ENCODE data around the gene ARHGEF4.

Gene ARHGEF4, protein sequence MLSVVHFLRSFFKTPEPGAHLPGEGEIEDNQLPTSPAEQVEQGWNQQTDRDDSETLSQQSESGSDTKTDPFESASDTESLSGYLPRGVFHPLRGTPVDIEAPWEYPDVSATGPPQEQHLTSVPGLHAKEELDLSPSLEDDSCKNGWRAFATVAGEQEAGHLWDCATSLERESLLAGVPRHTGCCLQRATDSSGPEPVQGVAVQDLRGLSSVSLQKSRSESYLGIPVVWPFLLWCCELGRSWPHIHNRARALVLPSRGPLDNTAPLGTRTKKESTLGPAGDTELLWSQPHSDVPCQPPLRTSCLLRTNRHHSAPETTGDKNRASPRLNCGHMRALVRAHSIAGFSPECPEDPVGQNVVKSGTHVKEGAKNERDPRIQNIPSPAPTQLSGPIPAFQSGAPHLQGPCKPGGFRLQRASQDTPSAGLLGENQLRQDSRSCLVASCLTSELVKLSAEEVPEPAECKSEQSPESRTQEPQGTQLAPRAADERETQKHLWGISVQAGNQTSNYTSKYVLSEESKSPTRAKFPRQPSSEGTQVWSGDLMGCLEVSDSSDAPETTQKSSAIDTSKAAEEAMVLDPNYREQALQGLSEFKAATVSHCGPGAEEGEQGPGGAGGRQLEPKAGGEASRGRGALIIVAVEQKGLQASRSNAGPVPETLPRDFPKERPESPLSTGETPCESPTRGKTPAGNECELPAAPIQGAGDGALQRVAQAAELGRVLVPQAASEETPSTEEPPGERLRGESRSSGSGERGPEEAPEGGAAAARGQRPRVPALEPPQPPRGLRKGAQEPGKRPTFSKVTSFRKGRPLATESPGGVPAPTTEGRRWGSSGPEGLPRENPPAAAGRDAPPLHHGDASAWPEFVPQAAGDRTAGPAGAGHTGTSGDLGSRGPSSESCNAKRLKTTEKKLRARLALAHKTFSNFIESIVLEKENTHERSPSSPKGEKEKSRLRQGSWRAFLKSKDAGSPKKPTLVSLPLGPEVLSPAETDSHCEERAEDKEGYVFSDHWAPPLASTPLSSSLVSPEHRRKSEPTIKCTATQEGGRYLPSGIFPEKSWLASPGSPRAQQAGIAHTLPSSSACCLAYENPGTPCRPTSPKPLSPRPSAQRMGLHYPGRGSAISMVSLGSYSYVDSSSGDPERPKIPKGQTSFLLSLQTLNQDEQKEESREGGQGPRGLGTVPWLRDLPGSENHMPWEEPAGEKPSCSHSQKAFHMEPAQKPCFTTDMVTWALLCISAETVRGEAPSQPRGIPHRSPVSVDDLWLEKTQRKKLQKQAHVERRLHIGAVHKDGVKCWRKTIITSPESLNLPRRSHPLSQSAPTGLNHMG (N-terminal part only)

DNA sequence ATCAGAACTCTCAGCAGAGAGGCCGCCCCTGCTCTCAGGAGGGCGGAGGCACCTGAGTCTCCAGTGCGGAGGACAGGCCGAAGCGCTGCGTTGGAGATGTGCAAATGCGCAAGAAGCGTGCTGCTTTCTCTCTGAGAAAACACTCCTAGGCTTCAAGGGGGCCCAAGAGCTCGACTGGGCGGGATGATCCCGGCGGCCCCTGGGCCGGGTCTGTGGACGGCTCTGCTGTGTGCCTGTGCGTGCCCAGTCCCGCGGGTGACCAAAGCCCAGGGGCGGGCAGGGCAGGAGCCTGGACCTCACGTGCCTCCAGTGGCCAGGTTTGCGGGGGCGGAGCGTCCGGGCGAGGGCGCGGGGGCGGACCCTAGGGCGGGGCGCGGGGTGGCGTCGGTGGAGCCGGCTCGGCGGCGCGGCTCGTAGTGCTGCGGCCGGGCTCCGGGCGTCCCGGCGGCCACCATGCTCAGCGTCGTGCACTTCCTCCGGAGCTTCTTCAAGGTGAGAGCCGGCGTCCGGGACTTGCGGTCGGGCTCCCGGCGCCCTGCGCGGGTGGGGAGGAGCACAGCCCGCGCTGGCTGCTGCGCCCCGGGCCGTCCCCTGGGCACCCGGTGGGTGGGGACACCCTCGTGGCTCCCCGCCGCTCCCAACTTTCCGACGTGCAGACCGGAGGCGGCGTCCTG is at the start of gene ARHGEF4:
TSS of gene ARHGEF4 (plus strand) at position 414 of the 674 bp plus-strand sequence. CDS start at position 454, 40 bp downstream.
- H3K27ac Mint-ChIP-seq: no peak within 1 kb of the TSS
- DNase-seq: peak in 1 of 2 donors; percentile 19
- no peaks in the 10 kb centered on the region for H3K4me1 Mint-ChIP-seq
- ATAC-seq: peak; percentile 46
- peaks cover 88% of the 10 kb centered on the region for H3K27me3 Mint-ChIP-seq
- peak within 1 kb of the TSS; percentile 62 to 76 for H3K4me3 Mint-ChIP-seq
- no peaks in the 10 kb centered on the region for H3K9me3 Mint-ChIP-seq

DNA sequence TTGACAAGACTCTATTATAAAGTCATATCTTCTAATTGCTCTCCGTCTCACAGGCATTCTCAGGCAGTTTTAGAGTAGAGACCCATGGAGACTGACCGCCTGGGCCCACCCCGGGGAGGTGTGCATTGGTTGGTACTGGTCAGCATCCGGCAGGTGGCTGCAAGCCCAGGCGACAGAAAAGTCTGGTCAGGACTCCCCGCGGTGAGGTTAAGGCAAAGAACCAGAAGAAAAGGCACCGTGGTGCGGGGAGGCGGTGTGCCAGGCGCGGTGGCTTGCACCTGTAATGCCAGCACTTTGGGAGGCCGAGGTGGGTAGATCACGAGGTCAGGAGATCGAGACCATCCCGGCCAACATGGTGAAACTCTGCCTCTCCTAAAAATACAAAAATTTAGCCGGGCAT is 48.9 kb upstream of the ARHGEF4 start:
- H3K4me1 Mint-ChIP-seq: no peaks in the 10 kb centered on the region
- H3K4me3 Mint-ChIP-seq: no peak overlapping the region
- ATAC-seq (no peak), DNase-seq (no peak)
- H3K9me3 Mint-ChIP-seq: no peaks in the 10 kb centered on the region
- H3K27ac Mint-ChIP-seq: no peak overlapping the region
- peaks cover 14% of the 10 kb centered on the region for H3K27me3 Mint-ChIP-seq

DNA sequence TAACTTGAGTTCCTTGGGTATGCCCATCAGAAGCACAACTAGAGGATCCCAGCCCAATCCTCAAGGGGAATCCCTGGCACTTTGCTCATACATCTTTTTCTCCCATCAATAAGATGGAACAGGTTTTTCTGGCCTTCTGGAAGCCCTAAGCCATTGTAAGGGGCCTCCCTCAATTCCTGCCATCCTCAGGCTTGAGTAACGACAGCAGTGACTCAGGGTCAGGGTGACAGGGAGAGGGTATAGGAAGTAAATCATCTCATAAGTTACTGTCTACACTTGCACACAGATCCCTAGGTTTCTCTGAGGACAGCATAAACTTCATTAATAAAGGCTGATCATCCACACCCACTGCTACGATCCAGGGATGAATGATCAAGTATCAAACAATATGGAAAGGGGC is 46.4 kb upstream of the ARHGEF4 start:
- Mint-ChIP-seq H3K4me3 (no peak overlapping the region), H3K4me1 (no peaks in the 10 kb centered on the region), H3K27ac (no peak overlapping the region), H3K9me3 (no peaks in the 10 kb centered on the region), H3K27me3 (peaks cover 20% of the 10 kb centered on the region)
- ATAC-seq (no peak), DNase-seq (no peak)

DNA sequence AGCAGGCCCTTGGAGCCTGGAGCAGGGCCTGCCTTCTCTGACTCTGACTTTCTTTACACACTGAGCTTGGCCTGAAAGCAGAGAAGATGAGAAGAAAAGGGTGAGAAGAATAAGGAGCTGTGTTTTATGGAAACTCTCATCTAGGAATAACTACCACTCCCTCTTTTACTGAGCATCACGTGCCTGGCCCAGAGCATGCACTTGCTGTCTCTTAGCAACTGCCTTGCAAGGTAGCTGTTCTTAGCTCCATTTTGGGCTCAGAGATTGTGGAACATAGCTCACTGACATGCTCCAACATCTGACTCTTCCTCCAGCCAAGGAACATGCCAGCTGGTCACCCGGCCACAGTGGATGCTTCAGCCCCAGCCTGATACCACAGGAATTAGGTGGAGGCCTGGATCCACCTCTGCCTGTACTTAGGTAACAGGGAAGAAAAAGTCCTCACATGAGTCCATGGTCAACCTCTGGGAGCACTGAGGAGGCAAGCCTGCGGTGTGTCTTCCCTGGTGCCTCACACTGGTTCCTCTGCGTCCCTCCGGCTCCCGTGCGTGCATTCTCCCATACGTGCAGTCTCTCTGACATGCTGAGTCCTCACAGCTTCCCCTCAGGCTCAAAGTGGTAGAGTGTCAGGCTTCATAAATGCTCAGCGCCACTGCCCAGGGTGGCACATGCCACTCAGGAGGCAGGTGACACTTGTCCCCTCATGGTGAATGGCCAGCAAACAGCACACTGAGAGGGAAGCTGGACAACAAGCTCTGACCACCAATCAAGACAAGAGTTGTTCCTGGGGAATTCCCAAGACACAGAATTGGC is 45.7 kb upstream of the ARHGEF4 start:
- no peak overlapping the region for H3K4me3 Mint-ChIP-seq
- H3K27me3 Mint-ChIP-seq: peaks cover 20% of the 10 kb centered on the region
- ATAC-seq (no peak), DNase-seq (no peak)
- no peaks in the 10 kb centered on the region for H3K4me1 Mint-ChIP-seq
- no peak overlapping the region for H3K27ac Mint-ChIP-seq
- H3K9me3 Mint-ChIP-seq: no peaks in the 10 kb centered on the region

DNA sequence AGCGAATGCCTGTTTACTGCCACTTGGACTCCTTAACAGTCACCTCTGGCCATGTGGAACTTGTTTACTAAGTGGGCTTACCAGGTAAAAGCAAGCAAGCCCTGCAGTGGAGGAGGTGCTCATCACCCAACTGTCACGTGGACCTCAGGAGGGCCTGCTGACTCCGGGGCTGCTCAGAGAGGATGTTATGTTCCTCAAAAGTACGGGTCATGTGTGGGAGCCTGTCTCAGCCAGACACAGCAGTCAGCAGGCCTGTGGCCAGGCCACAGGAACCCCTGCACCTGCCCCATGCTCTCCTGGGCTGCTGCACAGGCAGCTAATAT is 45.1 kb upstream of the ARHGEF4 start:
- Mint-ChIP-seq H3K9me3 (no peaks in the 10 kb centered on the region), H3K27me3 (peaks cover 20% of the 10 kb centered on the region), H3K27ac (no peak overlapping the region), H3K4me1 (no peaks in the 10 kb centered on the region), H3K4me3 (no peak overlapping the region)
- no peak for ATAC-seq
- DNase-seq: no peak

DNA sequence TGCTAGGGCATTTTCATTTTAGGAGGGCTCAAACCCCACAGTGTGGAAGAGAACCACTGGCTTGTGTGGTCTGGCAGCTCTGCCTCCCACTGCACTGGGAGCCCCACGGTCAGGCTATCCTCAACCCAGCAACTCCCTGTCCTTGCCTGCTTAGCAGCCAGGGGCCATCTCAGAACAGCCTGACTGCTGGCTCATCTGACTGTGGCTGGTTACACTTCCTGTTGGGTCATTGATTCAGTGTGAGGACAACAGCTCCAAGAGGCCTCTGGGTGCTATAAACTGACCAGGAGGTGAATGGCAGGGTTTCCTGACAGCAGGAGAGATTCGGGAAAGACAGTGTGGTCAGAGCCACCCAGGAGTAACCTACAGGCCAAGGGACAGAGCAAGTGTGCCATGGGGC is 41.3 kb upstream of the ARHGEF4 start:
- Mint-ChIP-seq H3K4me1 (peaks cover 11% of the 10 kb centered on the region), H3K4me3 (no peak overlapping the region), H3K9me3 (no peaks in the 10 kb centered on the region), H3K27ac (no peak overlapping the region), H3K27me3 (peaks cover 11% of the 10 kb centered on the region)
- ATAC-seq: no peak
- DNase-seq: no peak

DNA sequence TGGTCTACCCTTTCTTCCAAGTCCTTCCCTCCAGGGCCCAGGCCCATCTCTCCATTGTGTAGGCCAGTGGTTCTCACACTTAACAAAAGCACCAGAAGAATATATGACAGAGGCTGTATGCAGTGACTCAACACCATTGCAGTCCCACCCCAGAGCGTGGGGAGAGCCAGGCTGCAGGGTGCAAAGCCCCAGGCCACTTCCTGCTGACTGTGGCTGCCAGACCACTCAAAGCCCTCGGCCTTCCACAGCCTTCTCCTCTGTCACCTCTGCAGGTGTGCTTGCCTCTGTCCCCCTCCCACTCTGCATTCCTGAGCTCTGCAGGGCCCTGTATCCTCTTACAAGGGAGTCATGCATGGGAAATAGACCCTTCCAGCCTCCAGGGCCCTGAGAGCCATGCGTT is 40.4 kb upstream of the ARHGEF4 start:
- peaks cover 11% of the 10 kb centered on the region for H3K27me3 Mint-ChIP-seq
- peak overlapping the region in 1 of 2 donors; percentile 42 for H3K27ac Mint-ChIP-seq
- DNase-seq (peak in 1 of 2 donors; percentile 23), ATAC-seq (no peak)
- peaks cover 11% of the 10 kb centered on the region for H3K4me1 Mint-ChIP-seq
- no peaks in the 10 kb centered on the region for H3K9me3 Mint-ChIP-seq
- no peak overlapping the region for H3K4me3 Mint-ChIP-seq

DNA sequence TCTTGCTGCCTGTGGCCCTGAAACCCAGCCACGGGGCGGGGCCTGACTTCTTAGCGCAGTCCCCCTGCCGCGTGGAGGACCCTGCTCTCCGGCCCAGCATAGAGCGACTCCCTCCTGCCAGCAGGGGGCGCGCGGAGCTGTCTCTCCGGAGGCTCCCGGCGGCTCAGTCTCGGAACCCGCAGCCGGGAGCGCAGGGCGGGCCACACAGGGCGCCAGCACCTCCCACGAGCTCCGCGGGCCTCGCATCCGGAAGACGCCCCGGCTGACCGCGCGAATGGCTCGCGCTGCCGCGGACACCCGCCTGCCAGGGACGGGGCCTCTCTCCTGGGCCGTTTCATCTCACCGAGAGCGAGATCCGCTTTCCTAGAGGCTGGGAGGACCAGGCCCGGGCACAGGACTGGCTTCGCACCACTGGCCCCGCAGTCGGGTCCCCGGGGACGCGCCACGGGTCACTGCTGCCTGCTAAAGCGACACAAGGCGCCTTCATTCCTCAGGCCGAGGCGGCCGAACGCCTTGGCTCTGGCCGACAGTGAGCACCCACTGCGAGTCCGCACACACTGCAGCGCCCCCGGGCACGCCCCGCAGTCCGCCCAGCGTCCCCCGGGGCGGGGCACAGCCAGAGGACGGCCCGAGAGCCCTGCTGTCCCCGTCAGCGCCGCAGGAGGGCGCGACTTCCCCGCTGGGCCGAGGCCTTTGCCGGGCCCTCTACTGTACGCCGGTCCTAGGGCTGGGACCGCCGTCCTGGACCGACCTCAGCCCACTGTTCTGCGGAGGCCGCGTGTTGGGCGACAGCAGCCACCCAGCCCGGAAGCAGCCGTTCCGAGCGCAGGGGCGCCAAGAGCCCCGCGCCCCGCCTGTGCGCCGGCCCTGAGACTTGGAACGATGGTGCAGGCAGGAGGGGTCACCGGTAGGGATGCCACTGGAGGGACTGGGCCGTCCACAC is 39.0 kb upstream of the ARHGEF4 start:
- peak; percentile 94 for ATAC-seq
- Mint-ChIP-seq H3K9me3 (no peaks in the 10 kb centered on the region), H3K27me3 (peaks cover 11% of the 10 kb centered on the region), H3K4me1 (peaks cover 11% of the 10 kb centered on the region), H3K27ac (peak overlapping the region in 1 of 2 donors; percentile 52), H3K4me3 (peak overlapping the region; percentile 72 to 74)
- peak; percentile 91 to 93 for DNase-seq

DNA sequence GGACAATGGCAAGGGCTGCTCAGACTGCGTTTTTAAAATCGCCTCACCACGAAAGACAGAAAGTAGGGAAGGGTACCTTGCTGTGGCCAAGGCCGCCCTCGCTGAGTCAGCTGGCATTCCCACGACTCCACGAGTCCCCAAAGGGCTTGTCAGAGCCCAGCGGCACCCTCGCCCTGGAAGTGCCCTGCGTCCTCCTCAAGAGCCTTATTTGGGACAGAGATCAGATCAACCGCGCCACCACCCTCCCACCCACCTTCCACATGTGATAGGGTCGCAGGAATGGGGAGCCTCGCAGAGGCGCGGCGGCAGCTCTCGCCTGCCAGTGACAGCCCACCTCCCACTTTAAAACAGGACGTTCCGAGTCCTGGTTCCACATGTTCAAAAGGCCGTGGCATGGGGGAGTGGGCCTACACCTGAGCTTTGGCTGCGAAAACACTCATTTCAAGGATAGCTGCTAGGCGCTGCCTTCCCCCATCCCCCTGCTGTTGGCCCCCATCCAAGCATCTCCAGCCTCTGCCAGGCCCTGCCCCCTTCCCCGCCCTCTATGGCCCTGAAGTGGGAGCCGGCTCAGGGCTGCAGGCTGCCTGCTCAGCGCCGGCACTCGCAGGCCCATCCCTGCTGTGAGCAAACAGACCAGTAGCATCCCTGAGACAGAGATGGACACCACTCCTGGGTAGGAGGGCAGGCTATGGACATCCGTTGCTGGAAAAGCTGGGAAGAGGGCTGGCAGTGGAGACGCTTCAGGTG is 38.1 kb upstream of the ARHGEF4 start:
- Mint-ChIP-seq H3K27me3 (peaks cover 3% of the 10 kb centered on the region), H3K27ac (peak overlapping the region in 1 of 2 donors; percentile 52)

DNA sequence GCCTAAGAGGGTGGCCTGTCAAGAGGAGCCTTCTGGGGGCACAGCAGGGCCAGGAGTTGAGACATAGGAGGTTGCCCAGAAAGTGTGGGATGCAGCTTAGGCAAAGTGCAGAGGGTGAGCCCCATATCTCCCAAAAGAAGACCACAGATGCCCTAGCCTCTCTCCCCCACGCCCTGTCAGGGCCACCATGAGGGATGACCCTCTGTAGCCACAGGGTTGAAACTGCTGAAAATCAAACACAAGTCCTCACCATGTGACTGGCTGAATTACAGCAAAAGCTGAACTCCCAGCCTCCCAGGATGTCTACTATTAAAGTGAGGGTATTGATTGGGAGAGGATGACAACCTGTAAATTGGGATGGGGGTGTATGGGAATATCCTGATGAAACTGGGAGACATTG is 37.4 kb upstream of the ARHGEF4 start:
- Mint-ChIP-seq H3K27ac (no peak overlapping the region), H3K4me1 (peaks cover 11% of the 10 kb centered on the region), H3K27me3 (no peaks in the 10 kb centered on the region), H3K9me3 (no peaks in the 10 kb centered on the region), H3K4me3 (no peak overlapping the region)
- ATAC-seq (no peak), DNase-seq (no peak)

More for the DNA sequence above, 38.1 kb upstream of the ARHGEF4 start:
- peaks cover 11% of the 10 kb centered on the region for H3K4me1 Mint-ChIP-seq
- no peaks in the 10 kb centered on the region for H3K9me3 Mint-ChIP-seq
- DNase-seq: no peak
- H3K4me3 Mint-ChIP-seq: peak overlapping the region; percentile 72 to 74
- ATAC-seq: no peak

DNA sequence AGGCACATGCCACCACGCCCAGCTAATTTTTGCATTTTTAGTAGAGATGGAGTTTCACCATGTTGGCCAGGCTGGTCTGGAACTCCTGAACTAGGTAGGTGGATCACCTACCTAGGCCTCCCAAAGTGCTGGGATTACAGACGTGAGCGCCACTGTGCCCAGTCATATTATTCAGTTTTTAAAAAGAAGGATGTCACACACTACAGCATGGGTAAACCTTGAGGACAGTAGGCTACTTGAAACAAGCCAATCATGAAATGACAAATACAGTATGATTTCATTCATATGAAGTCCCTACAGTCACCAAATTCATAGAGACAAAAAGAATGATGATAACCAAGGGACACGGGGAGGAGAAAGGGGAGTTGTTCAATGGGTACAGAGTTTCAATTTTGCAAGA is 31.1 kb upstream of the ARHGEF4 start:
- no peak for DNase-seq
- peaks cover 29% of the 10 kb centered on the region for H3K4me1 Mint-ChIP-seq
- H3K4me3 Mint-ChIP-seq: no peak overlapping the region
- no peaks in the 10 kb centered on the region for H3K9me3 Mint-ChIP-seq
- peak; percentile 51 for ATAC-seq
- H3K27ac Mint-ChIP-seq: peak overlapping the region in 1 of 2 donors; percentile 6
- peaks cover 33% of the 10 kb centered on the region for H3K27me3 Mint-ChIP-seq

DNA sequence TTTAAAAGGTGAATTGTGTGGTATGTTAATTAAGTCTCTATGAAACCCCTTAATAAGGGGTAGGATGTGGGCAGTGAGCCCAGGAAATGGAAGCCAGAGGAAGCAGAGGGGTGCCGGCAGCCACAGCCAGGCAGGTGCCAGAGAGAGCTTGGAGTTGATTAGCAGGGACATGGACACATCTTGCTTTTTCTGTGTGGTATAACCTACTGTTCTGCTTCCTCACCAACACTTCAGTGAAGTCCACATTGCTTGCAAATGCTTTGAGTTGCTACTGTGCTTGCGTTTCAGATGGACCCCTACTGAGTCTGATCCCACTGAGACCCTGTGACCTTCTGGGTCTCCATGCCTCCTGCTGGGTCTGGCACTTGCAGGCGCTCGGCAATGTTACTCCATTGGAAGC is 30.3 kb upstream of the ARHGEF4 start:
- Mint-ChIP-seq H3K4me1 (peaks cover 29% of the 10 kb centered on the region), H3K4me3 (peak overlapping the region; percentile 9 to 41), H3K9me3 (no peaks in the 10 kb centered on the region), H3K27me3 (peaks cover 40% of the 10 kb centered on the region), H3K27ac (no peak overlapping the region)
- peak; percentile 86 for ATAC-seq
- DNase-seq: peak in 1 of 2 donors; percentile 41
